Activated naive CD8-positive, alpha-beta T cell treated with anti-CD3 and anti-CD28 coated beads, Interleukin-2, amount 50 U/mL, for 16 hours (primary cell): ENCODE measurements around the gene B4GALT3.

Source experiments
- DNase-seq: peaks from one replicate; pipeline ENCODE4 v3.0.0-alpha.2; 2020; ENCODE audit warnings: low read depth, low spot score

Gene B4GALT3

GRCh38 chr1:161128591-161129420 lies 48.5 kb downstream of the B4GALT3 start:
- no peak for DNase-seq

DNA sequence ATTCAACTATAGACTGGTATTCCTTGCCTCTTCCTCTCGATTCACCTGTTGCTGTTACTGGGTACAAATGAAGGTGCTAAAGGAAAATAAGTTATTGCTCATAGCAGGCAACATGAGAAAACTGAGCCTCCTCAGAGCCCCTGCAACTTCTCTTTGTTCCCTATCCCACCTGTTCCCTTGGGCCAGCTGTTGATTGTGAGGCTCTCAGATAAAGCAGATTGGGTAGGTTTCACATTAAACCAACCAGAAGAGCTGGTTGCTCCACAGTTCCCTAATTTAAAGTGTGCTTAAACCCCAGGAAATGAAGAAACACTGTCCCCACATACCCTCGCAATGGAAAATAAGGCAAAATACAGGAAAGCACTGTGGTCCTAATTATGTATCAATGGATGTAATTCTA lies 49.7 kb downstream of the B4GALT3 start:
- DNase-seq, result no peak

GRCh38 chr1:161122967-161123366 lies 54.3 kb downstream of the B4GALT3 start:
- DNase-seq, result no peak

DNA sequence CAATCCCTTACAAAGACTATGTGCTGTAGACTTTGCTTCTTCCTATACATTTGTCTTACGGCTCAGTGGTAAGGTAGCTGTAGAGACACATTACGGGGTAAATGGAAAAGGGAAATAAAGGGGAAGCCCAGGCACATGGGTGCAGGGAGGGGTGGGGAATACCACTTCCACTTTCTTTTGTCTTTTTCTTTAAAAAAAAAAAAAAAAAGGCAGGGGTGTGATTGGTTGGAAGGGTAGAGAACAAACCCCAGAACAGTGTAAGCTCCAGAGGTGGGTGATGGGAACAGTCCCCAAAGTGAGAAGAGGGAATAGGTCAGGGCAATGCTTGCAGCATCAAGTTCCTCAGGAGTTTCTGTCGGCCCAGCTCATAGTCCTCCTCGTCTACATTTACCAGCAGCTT lies 55.5 kb downstream of the B4GALT3 start:
- no peak for DNase-seq
